CD8-positive, alpha-beta memory T cell (primary cell): Measurements from ENCODE around the gene LEO1. TPM values are rescaled to one million over a fixed set of nuclear protein-coding genes. Genes with fewer than 3 reads are reported as not detected.

Experiments used
- CTCF ChIA-PET: fragments of 350-600 bp; sonication (Branson Sonifier 250); formaldehyde crosslinking; loops from one replicate; lab custom pipeline; 2021; ENCODE audit warnings: antibody characterized with exemption; lab: Charles Lee
- POLR2A ChIA-PET: fragments of 350-600 bp; sonication (Branson Sonifier 250); formaldehyde crosslinking; loops from one replicate; lab custom pipeline; 2021; ENCODE audit warnings: antibody characterized with exemption; lab: Charles Lee
- DNase-seq, 5 donors: peaks; one replicate each; pipeline versions ENCODE4 v3.0.0 to v3.0.0-alpha.2; 2020 to 2022; ENCODE audit warnings: mixed read lengths in 1 of 5
- H3K27ac ChIP-seq: one replicate; pipeline ENCODE4 v1.7.0; 2013; ENCODE audit warnings: low read depth, mild to moderate bottlenecking, low read length, moderate library complexity
- H3K27me3 ChIP-seq: 2 replicates; pipeline ENCODE4 v1.7.0; 2013; ENCODE audit warnings: low read length, mild to moderate bottlenecking; ENCODE audit not compliant: insufficient read depth, poor library complexity, severe bottlenecking
- H3K36me3 ChIP-seq: 2 replicates; pipeline ENCODE4 v1.7.0; 2013; ENCODE audit warnings: mild to moderate bottlenecking, low read length, moderate library complexity; ENCODE audit not compliant: insufficient read depth
- H3K4me1 ChIP-seq: 2 replicates; pipeline ENCODE4 v1.7.0; 2013; ENCODE audit warnings: mild to moderate bottlenecking, low read length, moderate library complexity; ENCODE audit not compliant: insufficient read depth
- H3K4me3 ChIP-seq: 2 replicates; pipeline ENCODE4 v1.7.0; 2013; ENCODE audit warnings: mild to moderate bottlenecking, low read length
- H3K9me3 ChIP-seq: 2 replicates; pipeline ENCODE4 v1.7.0; 2013; ENCODE audit warnings: mild to moderate bottlenecking, low read length
- H3K27ac Mint-ChIP-seq, 8 donors: one replicate each; pipeline ENCODE4 v1.8.0; 2020 to 2021; ENCODE audit warnings: mixed read lengths in 8 of 8, mild to moderate bottlenecking in 6 of 8, inconsistent platforms in 3 of 8, moderate library complexity in 3 of 8
- H3K27me3 Mint-ChIP-seq, 2 donors: one replicate each; pipeline ENCODE4 v1.8.0; 2020 to 2021; ENCODE audit warnings: mixed read lengths in 2 of 2, mild to moderate bottlenecking in 1 of 2, moderate library complexity in 1 of 2
- H3K36me3 Mint-ChIP-seq, 3 donors: one replicate each; pipeline ENCODE4 v1.8.0; 2020 to 2021; ENCODE audit warnings: mixed read lengths in 3 of 3, inconsistent platforms in 1 of 3, mild to moderate bottlenecking in 1 of 3
- H3K4me1 Mint-ChIP-seq, 3 donors: one replicate each; pipeline ENCODE4 v1.8.0; 2020 to 2021; ENCODE audit warnings: mixed read lengths in 3 of 3, inconsistent platforms in 1 of 3, mild to moderate bottlenecking in 1 of 3
- H3K4me3 Mint-ChIP-seq, 7 donors: one replicate each; pipeline ENCODE4 v1.8.0; 2020 to 2021; ENCODE audit warnings: mixed read lengths in 7 of 7, mild to moderate bottlenecking in 6 of 7, moderate library complexity in 4 of 7, inconsistent platforms in 2 of 7
- H3K9me3 Mint-ChIP-seq, 5 donors: one replicate each; pipeline ENCODE4 v1.8.0; 2020 to 2022; ENCODE audit warnings: mixed read lengths in 5 of 5, mild to moderate bottlenecking in 3 of 5, moderate library complexity in 2 of 5, inconsistent platforms in 1 of 5
- polyA plus RNA-seq: library from polyadenylated mRNA; unstranded; fragments of 300-500 nt; fragmentation: Illumina TruSeq; gene quantifications from one replicate; pipeline ENCODE4 v1.2.3, GENCODE V29; 2021
- total RNA-seq, 2 experiments: library from RNA; stranded (reverse); gene quantifications; one replicate each; pipeline ENCODE4 v1.2.3, GENCODE V29; 2021

LEO1 gene
- total and polyA plus RNA-seq, 3 experiments from 2014 or later, result 27.3 to 38.2 (median 36.0) TPM

GRCh38 chr15:51904421-51904820 is 67.2 kb downstream of the LEO1 start:
- ChIA-PET POLR2A (no interaction called here), CTCF (interaction anchor here (1.2 kb wide), 1 partner anchor 16 kb away, joined by 4 read pairs; no protein-coding TSS in a partner anchor)
- Mint-ChIP-seq H3K36me3 (peaks cover 10 to 83% (median 30%) of the 10 kb centered on the region in 3 donors), H3K9me3 (no peaks in the 10 kb centered on the region), H3K4me3 (no peak overlapping the region), H3K27me3 (no peaks in the 10 kb centered on the region), H3K27ac (no peak overlapping the region), H3K4me1 (no peaks in the 10 kb centered on the region)
- H3K9me3 ChIP-seq, result no peaks in the 10 kb centered on the region
- DNase-seq, result no peak
- H3K4me1 ChIP-seq, result no peaks in the 10 kb centered on the region
- H3K27me3 ChIP-seq, result no peaks in the 10 kb centered on the region
- peaks cover 31% of the 10 kb centered on the region for H3K36me3 ChIP-seq
- no peak overlapping the region for H3K4me3 ChIP-seq
- H3K27ac ChIP-seq, result no peak overlapping the region

GRCh38 chr15:51889486-51889885 is 82.1 kb downstream of the LEO1 start:
- Mint-ChIP-seq H3K4me3 (no peak overlapping the region), H3K4me1 (peaks cover 7 to 13% (median 8%) of the 10 kb centered on the region in 3 donors), H3K9me3 (no peaks in the 10 kb centered on the region), H3K36me3 (peaks cover 2 to 71% (median 20%) of the 10 kb centered on the region in 3 donors), H3K27ac (no peak overlapping the region), H3K27me3 (no peaks in the 10 kb centered on the region)
- H3K9me3 ChIP-seq, result no peaks in the 10 kb centered on the region
- no peak overlapping the region for H3K4me3 ChIP-seq
- ChIA-PET POLR2A (no interaction called here), CTCF (interaction anchor here (1.0 to 2.7 kb wide), 7 partner anchors 8 to 338 kb away, joined by 3 to 7 read pairs (median 5); partner anchors contain the start of gene LEO1)
- DNase-seq, result no peak
- peaks cover 24% of the 10 kb centered on the region for H3K36me3 ChIP-seq
- H3K27me3 ChIP-seq, result no peaks in the 10 kb centered on the region
- H3K27ac ChIP-seq, result no peak overlapping the region
- H3K4me1 ChIP-seq, result no peaks in the 10 kb centered on the region

GRCh38 chr15:51888593-51889195 is 82.9 kb downstream of the LEO1 start:
- peak in 1 of 5 donors; percentile 11 for DNase-seq
- no peak overlapping the region for H3K4me3 Mint-ChIP-seq
- no peaks in the 10 kb centered on the region for H3K27me3 ChIP-seq
- H3K27ac Mint-ChIP-seq, result peak overlapping the region in 1 of 8 donors; percentile 23
- ChIA-PET POLR2A (interaction anchor here (0.6 kb wide), 1 partner anchor 27 kb away, joined by 10 read pairs; no protein-coding TSS in a partner anchor), CTCF (interaction anchor here (0.9 to 2.7 kb wide), 9 partner anchors 9 to 339 kb away, joined by 3 to 7 read pairs (median 4); no protein-coding TSS in a partner anchor)
- peaks cover 14 to 21% (median 14%) of the 10 kb centered on the region in 3 donors for H3K4me1 Mint-ChIP-seq
- H3K27ac ChIP-seq, result no peak overlapping the region
- peaks cover 24% of the 10 kb centered on the region for H3K36me3 ChIP-seq
- H3K36me3 Mint-ChIP-seq, result peaks cover 0 to 67% (median 16%) of the 10 kb centered on the region in 3 donors
- no peaks in the 10 kb centered on the region for H3K27me3 Mint-ChIP-seq
- no peak overlapping the region for H3K4me3 ChIP-seq
- no peaks in the 10 kb centered on the region for H3K9me3 ChIP-seq
- H3K9me3 Mint-ChIP-seq, result no peaks in the 10 kb centered on the region
- H3K4me1 ChIP-seq, result no peaks in the 10 kb centered on the region

Other genes with a start within 250 kb of the LEO1 start
- 10 to 100 TPM; 25.1 TPM for gene LYSMD2, start 234.1 kb downstream of the LEO1 start, total RNA-seq
- gene LYSMD2, start 234.1 kb downstream of the LEO1 start, polyA plus RNA-seq, result 70.5 TPM
- 10 to 100 TPM in 1 of 2 experiments, 1 to 10 TPM in 1; 8.6 to 10.0 TPM for gene TMOD2, start 220.2 kb downstream of the LEO1 start, total RNA-seq
- 3.1 TPM for gene TMOD2, start 220.2 kb downstream of the LEO1 start, polyA plus RNA-seq
- 10 to 100 TPM; 52.6 to 54.0 TPM for gene TMOD3, start 142.1 kb downstream of the LEO1 start, total RNA-seq
- 34.0 TPM for gene TMOD3, start 142.1 kb downstream of the LEO1 start, polyA plus RNA-seq
- gene MAPK6, start 47.4 kb upstream of the LEO1 start, total RNA-seq, result 100 to 1,000 TPM in 1 of 2 experiments, 10 to 100 TPM in 1; 97.6 to 103 TPM
- gene MAPK6, start 47.4 kb upstream of the LEO1 start, polyA plus RNA-seq, result 7.9 TPM
- gene BCL2L10, start 141.0 kb upstream of the LEO1 start, total RNA-seq, result under 1 TPM in 1 of 2 experiments, not detected in 1; 0.31 TPM
- gene BCL2L10, start 141.0 kb upstream of the LEO1 start, polyA plus RNA-seq, result 0.17 TPM
- 10 to 100 TPM; 19.2 to 21.7 TPM for gene GNB5, start 219.6 kb upstream of the LEO1 start, total RNA-seq
- 46.0 TPM for gene GNB5, start 219.6 kb upstream of the LEO1 start, polyA plus RNA-seq